Activated effector memory CD4-positive, alpha-beta T cell treated with anti-CD3 and anti-CD28 coated beads, Interleukin-2, amount 50 U/mL, for 16 hours (primary cell): ENCODE results near the gene POLR2M.

Experiments
- DNase-seq: peaks from one replicate; pipeline ENCODE4 v3.0.0-alpha.2; 2020

Gene POLR2M

GRCh38 chr15:57706405-57707209 lies at the start of gene POLR2M:
TSS of gene POLR2M (plus strand) at chr15:57706714. CDS start at chr15:57706843, 129 bp downstream.
- DNase-seq: peak; percentile 96

DNA sequence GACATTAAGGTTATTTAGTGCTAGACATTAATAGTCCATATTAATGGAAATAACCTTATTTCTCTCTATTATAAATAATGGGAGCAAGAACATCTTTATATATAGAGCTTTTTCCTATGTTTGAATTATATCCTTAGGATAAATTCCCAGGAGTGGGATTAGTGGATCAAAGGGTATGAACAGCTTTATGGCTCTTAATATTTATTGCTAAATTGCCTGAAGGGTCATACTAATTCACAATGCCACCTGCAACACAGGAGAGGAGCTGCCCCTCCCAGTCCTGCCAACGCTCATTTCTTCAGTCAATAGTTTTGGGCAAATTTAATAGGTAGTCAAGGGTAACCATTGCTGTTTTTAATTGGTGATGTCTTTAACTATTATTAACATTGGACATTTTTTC lies 48.9 kb upstream of the POLR2M start:
- no peak for DNase-seq

DNA sequence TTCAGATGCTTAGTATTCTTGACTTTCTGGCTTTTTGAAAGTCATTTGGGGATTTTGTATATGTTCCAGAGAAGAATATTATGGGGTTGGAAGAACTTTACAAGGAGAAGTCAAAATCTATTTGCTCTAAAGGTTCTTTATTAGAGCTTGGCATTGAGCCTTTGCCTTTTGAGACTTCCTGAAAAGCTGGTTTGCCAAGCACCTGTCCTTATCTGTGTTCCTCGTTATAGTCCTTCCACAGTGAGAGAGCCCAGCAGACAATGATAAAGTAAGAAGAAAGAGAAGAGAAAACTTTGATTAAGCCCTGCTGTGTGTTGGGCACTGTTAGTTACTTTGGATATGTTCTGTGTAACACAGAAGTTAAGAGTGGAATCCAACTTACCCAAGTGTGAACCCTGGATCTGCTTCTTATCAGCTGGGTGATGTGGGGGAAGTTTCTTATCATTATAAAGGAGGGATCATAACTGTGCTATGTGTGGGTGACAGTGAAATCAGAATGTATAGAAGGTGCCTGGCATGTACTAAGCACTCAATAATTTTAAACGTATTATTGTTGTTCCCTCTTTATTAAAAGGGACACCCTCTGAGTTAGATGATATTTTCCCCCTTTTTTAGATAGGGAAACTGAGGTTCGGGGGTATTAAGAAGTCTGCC lies 44.3 kb upstream of the POLR2M start:
- no peak for DNase-seq

DNA sequence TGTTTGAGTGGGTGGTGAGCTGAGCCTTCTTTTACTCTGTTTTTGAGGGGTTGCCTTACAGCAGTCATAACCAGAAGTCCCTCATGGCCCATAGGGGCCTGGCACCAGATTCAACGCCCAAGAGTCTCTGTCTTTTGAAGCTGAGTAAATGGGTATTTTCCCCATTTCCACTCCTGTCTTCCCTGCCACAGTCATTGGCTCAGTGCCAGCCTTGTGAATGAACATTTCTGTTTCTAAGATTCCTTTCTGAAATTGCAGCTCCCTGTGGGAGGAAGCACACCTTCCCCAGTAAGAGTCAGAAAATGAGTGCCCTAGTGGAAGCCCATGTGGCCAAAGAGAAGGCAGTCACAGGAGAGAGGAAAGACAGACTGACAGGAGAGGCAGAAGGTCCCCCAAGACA lies 43.7 kb upstream of the POLR2M start:
- DNase-seq: no peak

DNA sequence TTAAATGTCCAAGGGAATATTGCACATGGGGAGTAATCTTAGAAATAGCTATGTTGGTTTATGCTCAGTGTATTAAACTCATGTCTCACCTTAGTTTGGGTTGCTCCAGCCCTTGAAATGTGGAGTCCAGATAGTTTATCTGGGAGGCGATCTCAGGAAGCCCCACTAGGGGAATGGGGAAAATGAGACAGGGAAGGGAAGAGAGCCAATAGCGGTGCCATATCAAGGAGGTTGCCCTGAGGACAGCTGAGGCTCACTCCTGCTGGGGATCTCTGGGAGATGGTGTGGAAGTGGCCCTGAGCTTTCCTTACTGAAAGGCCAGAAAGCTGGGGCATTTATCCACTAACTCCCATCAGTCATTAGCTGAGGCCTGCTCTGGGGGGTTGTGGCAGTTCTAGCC lies 43.3 kb upstream of the POLR2M start:
- DNase-seq: no peak

GRCh38 chr15:57665194-57665593 lies 41.3 kb upstream of the POLR2M start:
- DNase-seq: no peak

GRCh38 chr15:57665939-57666338 lies 40.6 kb upstream of the POLR2M start:
- no peak for DNase-seq

DNA sequence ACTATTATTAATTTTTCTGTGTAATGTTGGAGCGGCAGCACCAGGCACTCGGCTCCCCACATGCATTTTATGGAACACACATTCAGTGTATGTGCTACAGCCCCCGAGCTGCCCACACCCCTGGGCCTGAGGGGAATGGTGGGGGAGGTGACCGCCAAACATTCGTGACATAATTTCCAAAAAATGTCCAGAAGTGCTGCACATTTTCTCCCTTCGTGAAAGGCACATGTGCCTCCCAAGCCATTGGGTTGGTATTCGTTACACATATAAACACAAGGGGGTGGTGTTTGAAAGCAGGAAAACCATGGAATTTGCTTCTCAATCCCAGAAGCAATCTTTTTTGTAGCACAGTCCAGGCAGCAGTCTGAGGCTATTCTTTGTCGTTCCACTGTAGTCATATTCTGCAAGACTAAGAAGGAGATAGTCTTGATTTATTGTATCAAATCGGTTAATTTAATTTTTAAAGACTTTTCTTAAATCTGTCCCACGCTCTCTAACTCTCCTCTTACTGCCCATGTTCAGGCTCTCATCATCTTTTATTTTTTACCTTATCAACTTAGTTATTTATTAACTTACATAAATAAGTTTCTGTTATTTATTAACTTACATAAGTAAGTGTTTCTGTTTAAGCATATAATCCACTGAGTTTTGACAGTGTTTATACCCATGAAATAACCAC lies 39.2 kb upstream of the POLR2M start:
- no peak for DNase-seq

- DNase-seq: no peak
These were observed 38.5 kb upstream of the POLR2M start for GRCh38 chr15:57668016-57668415.

DNA sequence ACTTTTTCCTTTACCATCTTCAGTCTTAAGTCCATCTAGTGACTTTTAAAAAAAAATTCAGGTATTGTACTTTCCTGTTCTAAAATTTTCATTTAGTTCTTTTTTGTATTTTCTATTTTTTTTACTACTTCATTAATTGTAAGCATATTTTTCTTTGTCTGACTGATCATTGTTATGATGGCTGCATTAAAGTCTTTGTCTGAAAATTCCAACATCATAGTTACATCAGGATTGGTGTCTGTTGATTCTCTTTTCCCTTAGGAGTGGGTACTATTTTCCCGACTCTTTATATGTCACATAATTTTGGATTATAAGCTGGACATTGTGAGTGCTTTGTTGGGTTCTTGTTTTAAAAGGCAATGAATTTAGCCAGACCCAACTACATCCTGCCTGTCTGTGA lies 34.9 kb upstream of the POLR2M start:
- DNase-seq: no peak

DNA sequence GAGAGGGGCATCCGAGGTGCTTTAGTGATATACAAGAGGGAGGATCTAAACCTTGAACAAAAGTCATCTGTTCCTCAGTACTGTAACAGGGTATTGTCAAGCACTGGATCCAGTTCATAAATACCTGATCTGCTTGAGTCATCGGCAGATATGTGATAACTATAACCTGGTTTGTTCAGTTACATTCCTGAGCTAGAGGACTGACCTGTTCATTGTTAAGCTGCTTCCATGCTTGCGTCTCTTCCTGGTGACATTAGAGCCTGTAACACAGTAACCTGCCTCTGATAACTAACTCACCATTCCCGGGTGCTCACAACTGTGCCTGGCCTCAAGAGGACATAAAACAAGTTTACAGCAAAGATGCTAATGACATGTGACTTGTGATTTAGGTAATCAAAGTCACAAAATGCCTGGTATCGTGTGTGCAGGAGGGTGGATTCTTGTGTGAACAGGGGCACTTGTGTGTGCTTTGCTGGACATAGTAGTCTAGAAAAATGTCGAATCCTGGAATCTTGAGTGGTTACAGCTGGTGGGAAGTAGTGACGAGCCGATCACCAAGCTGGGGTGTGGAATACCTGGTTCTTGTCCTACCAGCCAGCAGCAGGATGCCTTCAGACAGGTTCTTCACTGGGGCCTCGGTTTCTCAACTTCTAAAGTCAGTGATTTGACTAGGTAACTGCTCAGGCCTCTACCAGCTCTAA lies 30.9 kb upstream of the POLR2M start:
- no peak for DNase-seq

DNA sequence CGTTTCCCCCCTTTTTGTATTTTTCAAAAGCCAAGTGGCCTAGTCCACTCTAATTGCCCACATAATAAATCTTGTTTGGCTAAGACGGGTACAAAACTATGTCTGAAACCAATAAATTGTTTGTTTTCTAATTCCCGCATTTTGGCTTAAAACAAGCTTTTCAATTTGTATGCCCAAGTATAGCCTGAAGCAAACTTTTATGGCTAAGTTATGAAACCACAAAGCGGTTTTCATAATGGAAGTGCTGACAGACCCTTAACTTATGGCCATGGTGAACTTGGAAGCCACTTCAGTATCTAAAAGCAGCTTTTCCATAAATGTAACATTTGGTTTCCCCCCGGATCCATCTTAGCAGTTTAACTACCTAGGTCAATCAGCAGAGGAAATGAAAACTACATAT lies 29.9 kb upstream of the POLR2M start:
- no peak for DNase-seq

- no peak for DNase-seq
These were observed 29.3 kb upstream of the POLR2M start for GRCh38 chr15:57677204-57677603.

DNA sequence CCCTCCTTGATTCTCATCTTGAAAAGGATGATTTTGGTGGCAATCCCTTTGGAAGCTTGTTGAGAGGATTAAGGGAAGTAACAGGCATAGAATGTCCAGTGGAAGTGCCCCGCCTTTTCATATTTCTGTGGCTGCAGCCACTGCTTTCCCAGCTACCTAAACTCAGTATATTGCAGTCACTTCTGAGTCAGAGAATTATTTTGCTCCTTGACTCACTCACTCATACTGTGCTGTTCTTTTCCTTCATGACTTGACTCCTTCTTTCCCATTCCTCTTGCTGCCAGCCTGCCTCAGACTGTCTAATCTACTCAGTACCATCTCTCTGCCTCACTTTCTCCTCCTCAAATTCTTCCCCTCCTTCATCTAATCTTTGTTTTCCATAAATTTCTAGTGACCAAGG lies 26.5 kb upstream of the POLR2M start:
- DNase-seq: no peak

DNA sequence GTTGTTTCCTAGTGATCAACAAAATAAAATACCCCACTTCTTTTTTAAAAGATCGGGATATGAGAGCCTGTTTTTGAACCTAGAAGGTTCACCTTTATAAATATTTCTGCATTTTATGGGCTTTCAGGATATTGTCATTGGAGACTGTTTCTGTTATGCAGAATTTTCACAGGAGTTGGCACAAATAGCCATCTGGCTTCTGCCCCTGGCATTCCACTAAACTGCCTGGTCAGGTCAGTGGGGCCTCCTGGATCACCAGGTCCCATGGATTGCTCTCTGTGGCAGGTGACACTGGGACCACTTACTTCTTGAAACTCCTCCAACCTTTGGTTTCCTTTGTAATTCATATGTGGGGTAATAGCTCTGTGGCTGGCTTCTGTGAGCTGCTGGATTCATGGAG lies 25.5 kb upstream of the POLR2M start:
- no peak for DNase-seq

GRCh38 chr15:57683481-57683880 lies 23.0 kb upstream of the POLR2M start:
- DNase-seq: no peak

GRCh38 chr15:57684491-57685151 lies 21.9 kb upstream of the POLR2M start:
- DNase-seq: no peak

GRCh38 chr15:57685306-57686095 lies 21.0 kb upstream of the POLR2M start:
- no peak for DNase-seq

- no peak for DNase-seq
These were observed 19.9 kb upstream of the POLR2M start for GRCh38 chr15:57686657-57687056.

GRCh38 chr15:57690341-57690966 lies 16.1 kb upstream of the POLR2M start:
- DNase-seq: no peak

DNA sequence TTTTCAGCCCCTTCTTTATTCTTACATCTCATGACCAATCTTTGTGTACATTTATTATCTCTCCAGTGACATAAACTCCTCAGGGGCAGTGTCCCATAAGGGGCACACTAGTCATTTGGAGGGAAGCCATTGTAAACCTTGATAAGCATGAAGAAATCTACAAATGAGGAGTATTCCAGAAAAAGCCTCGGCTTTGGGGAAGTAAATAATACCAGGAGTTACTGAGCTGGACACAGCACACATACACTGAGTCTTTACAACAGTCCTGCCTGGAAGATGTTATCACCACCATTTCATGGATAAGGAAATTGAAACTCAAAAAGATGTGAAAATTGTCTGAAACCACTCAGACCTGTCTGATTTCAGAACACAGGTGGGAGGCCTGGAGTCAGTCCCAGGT lies 15.4 kb upstream of the POLR2M start:
- DNase-seq: no peak

- no peak for DNase-seq
These were observed 13.8 kb upstream of the POLR2M start for GRCh38 chr15:57692709-57693108.
